ENCODE data around the gene PIK3CB. TPM values are rescaled to one million over a fixed set of nuclear protein-coding genes. Genes with fewer than 3 reads are reported as not detected.
"Not testable (repeated sequence)": the region's sequence is repeated elsewhere in the genome, so short reads cannot be mapped to it uniquely, and the experiment has no call there.

PIK3CB gene
- total RNA-seq, 1 experiment from 2014 or later: 29.4 TPM

DNA sequence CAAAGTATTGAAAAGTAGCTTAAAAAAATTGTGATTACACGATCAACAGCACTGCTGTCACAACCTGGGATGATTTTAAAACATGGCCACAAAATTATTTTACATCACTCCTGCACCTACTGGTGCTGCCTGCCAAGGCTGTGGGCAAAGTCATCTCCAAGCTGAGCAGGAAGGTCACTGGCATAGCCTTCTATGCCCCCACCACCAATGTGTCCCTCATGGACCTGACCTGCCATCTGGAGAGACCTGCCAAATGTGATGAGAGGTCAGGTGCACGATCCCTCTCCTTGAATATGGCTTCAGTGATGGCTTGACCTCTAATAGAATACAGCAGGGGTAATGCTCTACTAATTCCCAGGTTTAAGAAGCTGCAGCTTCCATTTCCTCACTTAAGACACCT lies 57.8 kb downstream of the PIK3CB start:
- in situ Hi-C loops (cut with HindIII; ENCODE audit: low pct_unique_long_range_greater_than_20kb, low sequenced_read_pairs): no loop called here
- no peak for DNase-seq (ENCODE audit: low read depth)

- in situ Hi-C loops (cut with HindIII; ENCODE audit: low pct_unique_long_range_greater_than_20kb, low sequenced_read_pairs): no loop called here
- no peak for DNase-seq (ENCODE audit: low read depth)
Observed at GRCh38 chr3:138775254-138775595, 59.5 kb downstream of the PIK3CB start.

- peak; percentile 71 for DNase-seq (ENCODE audit: low read depth)
- in situ Hi-C loops (cut with HindIII; ENCODE audit: low pct_unique_long_range_greater_than_20kb, low sequenced_read_pairs): no loop called here
Observed at GRCh38 chr3:138774529-138775253, 60.0 kb downstream of the PIK3CB start.

DNA sequence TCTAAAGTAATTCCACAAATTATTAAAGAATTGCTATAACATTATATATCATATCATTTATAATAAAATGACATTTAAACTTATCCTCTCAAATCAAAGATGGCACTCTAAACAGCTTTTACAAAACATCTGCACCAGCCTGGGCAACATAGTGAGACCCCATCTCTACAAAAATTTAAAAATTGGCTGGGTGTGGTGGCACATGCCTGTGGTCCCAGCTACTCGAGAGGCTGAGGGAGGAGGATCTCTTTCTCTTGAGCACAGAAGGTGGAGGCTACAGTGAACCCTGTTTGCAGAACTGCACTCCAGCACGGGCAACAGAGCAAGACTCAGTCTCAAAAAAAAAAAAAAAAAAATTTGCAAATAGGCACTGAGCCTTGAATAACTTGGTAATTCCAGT lies 63.1 kb downstream of the PIK3CB start:
- DNase-seq (ENCODE audit: low read depth): no peak
- in situ Hi-C loops (cut with HindIII; ENCODE audit: low pct_unique_long_range_greater_than_20kb, low sequenced_read_pairs): no loop called here

DNA sequence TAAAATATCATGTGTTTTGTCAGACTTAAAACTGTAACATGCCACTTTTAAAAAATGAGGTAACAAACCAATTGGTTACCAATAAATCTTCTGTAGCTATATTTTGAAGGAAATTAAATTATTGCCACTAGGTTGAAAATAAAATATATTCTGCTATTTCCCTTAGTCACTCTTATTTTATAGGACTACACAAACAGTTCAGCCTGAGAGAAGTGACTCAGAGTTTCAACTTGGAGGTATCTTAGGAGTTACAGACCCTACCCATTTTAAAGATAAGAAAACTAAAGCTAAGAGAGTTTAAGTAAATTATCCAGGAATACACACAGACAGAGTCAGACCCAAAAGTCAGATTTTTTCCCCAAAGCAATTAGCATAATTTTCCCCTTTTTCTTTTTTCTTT lies 65.1 kb downstream of the PIK3CB start:
- in situ Hi-C loops (cut with HindIII; ENCODE audit: low pct_unique_long_range_greater_than_20kb, low sequenced_read_pairs): no loop called here

GRCh38 chr3:138768946-138769345 lies 65.8 kb downstream of the PIK3CB start:
- in situ Hi-C loops (cut with HindIII; ENCODE audit: low pct_unique_long_range_greater_than_20kb, low sequenced_read_pairs): no loop called here
- no peak for DNase-seq (ENCODE audit: low read depth)

More for the DNA sequence above, 65.1 kb downstream of the PIK3CB start:
- DNase-seq (ENCODE audit: low read depth): no peak

- in situ Hi-C loops (cut with HindIII; ENCODE audit: low pct_unique_long_range_greater_than_20kb, low sequenced_read_pairs): no loop called here
- peak; percentile 46 for DNase-seq (ENCODE audit: low read depth)
Observed at GRCh38 chr3:138768125-138768524, 66.6 kb downstream of the PIK3CB start.

DNA sequence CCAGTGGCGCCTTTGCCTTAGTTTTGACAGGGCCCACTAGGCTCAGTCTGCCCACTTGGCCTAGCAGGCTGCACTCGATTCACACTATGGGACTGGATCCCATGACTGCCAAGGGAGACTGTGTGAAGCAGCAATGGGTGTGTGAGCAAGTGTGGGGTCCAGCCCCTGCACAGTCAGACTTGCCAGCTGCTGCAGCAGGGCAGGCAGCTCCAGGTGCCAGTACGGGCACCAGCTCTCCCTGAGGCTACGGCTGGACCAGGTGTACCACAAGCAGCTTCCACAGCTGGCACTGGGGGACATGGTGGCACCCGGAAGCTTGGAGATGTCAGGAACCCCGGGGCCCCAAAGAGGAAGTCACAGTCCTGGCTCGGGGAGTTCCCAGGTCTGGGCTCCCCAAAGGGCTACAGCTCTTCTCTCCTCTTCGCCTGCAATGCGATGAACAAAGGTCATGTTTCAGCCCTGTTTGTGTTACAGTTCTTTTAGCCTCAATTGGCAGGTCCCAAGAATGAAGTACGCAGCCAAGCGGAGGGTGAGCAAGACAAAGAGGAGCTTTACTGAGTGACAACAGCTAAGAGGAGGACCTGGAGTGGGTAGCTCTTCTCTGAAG lies 67.1 kb downstream of the PIK3CB start:
- no peak for DNase-seq (ENCODE audit: low read depth)
- in situ Hi-C loops (cut with HindIII; ENCODE audit: low pct_unique_long_range_greater_than_20kb, low sequenced_read_pairs): no loop called here

- no peak for DNase-seq (ENCODE audit: low read depth)
- in situ Hi-C loops (cut with HindIII; ENCODE audit: low pct_unique_long_range_greater_than_20kb, low sequenced_read_pairs): no loop called here
Observed at GRCh38 chr3:138761002-138761401, 73.7 kb downstream of the PIK3CB start.

DNA sequence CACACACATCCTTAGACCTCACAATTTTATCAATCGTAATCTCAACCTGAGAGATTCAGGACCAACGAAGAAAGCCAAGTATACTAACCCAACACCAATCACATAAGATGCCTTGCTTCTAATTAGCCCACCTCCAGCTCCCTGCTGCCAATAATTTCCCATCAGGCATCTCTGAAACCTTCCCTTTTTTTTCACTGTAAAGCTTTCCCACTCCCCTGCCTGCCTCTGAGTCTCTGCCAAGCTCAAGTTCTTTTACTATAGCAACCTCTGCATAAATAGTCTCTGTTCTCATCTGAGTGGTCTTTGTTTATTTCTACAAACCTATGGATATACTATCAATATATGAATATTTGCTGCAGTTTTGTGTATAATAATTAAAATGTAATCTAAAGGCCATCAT lies 86.5 kb downstream of the PIK3CB start:
- no peak for DNase-seq (ENCODE audit: low read depth)
- in situ Hi-C loops (cut with HindIII; ENCODE audit: low pct_unique_long_range_greater_than_20kb, low sequenced_read_pairs): no loop called here

DNA sequence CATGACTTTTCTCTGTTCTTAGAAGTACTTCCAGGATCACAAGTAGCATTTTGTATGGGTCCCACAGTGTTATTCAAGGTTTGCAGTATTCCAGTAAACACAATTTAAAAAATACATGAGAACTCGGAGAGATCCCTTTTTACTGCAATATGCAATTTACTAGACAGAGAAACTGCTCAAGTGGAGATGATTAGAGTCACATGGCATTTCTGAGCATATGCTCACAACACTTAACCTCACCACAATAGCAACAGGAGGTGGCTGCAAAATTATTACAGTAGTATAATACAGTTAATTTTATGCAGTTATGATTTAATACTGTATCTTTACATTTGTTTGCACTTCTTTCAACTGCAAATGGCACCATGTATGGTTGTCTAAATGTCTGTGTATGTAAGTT lies 87.5 kb downstream of the PIK3CB start:
- in situ Hi-C loops (cut with HindIII; ENCODE audit: low pct_unique_long_range_greater_than_20kb, low sequenced_read_pairs): no loop called here
- no peak for DNase-seq (ENCODE audit: low read depth)

DNA sequence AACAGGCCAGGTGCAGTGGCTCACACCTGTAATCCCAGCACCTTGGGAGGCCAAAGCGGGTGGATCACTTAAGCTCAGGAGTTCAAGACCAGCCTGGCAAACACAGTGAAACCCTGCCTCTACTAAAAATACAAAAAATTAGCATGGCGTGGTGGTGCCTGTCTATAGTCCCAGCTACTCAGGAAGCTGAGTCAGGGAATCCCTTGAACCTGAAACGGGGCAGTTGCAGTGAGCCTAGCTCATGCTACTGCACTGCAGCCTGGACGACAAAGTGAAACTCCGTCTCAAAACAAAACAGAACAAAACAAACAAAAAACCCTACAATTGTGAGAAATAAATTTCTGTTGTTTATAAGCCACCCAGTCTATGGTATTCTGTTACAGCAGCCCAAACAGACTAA lies 94.7 kb downstream of the PIK3CB start:
- in situ Hi-C loops (cut with HindIII; ENCODE audit: low pct_unique_long_range_greater_than_20kb, low sequenced_read_pairs): no loop called here
- DNase-seq (ENCODE audit: low read depth): no peak

DNA sequence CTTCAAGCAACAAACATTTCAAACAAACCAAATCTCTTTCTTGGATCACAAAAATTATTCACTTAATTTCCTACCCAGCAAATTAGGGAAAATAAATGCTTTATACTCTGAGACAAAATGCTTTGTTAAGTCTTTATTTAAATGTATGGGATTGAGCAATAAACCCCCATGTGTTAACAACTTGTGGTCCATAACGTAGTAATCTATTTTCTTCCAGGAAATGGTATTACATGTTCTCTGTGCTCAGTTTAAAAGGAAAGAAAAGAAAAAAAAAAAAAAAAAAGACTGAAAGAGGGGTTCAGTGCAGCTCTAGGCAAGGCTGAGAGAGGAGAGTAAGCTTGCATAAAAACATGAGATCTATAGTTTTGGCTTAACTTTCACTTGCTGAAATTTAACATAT lies 102.3 kb downstream of the PIK3CB start:
- in situ Hi-C loops (cut with HindIII; ENCODE audit: low pct_unique_long_range_greater_than_20kb, low sequenced_read_pairs): no loop called here
- no peak for DNase-seq (ENCODE audit: low read depth)

DNA sequence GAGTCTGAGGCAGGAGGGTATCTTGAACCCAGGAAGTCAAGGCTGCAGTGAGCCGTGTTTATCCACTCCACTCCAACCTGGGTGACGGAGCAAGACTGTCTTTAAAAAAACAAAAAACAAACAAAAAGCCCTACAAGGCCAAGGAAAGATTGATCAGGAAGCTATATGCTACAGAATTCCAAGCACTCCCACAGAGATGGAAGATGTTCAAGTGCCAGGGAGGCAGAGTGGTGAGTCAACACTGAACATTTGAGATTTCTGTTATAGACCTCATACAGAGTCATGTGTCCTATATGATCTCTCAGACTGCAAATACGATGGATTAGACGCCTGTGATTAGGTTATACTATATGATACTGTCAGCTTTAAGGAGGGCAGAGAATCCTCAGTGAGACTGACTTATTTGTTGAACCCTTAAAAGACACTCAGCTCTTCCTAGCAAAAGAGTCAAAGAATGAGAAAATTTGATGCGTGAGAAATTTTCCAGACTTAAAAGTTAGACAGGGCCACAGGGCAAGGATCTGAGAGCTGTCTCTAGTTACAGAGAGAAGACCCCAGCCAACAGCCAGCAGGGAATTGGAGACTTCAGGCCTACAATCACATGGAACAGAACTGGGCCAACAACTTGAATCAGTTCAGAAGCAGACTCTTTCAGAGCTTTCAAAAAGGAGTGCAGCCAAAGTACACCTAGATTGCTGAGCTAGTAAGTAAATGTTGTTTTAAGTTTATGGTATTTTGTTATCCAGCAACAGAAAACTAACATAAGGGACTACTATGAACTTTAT lies 107.6 kb downstream of the PIK3CB start:
- in situ Hi-C loops (cut with HindIII; ENCODE audit: low pct_unique_long_range_greater_than_20kb, low sequenced_read_pairs): no loop called here
- DNase-seq (ENCODE audit: low read depth): no peak

GRCh38 chr3:138726042-138726441 lies 108.7 kb downstream of the PIK3CB start:
- DNase-seq (ENCODE audit: low read depth); in situ Hi-C loops (cut with HindIII; ENCODE audit: low pct_unique_long_range_greater_than_20kb, low sequenced_read_pairs): not testable (repeated sequence)

DNA sequence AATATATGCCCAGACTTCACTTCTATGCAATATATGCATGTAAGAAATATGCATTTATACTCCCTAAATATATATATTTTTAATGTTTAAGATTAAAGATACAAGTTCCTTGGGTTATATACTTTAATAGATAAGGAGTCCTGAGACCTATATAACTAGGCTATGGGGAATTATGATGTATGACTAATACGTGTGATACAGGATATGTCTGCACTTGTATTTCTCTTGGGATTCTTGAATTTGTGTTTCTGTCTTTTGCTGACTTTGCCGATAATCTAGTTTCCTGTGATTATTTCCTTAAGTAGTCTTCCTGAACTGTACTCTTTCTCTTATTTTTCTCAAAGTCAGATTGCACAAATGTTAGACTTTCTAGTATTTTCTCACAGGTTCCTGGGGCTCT lies 109.6 kb downstream of the PIK3CB start:
- no peak for DNase-seq (ENCODE audit: low read depth)
- in situ Hi-C loops (cut with HindIII; ENCODE audit: low pct_unique_long_range_greater_than_20kb, low sequenced_read_pairs): no loop called here

- no peak for DNase-seq (ENCODE audit: low read depth)
- in situ Hi-C loops (cut with HindIII; ENCODE audit: low pct_unique_long_range_greater_than_20kb, low sequenced_read_pairs): no loop called here
Observed at GRCh38 chr3:138724443-138724842, 110.3 kb downstream of the PIK3CB start.

- in situ Hi-C loops (cut with HindIII; ENCODE audit: low pct_unique_long_range_greater_than_20kb, low sequenced_read_pairs): no loop called here
- no peak for DNase-seq (ENCODE audit: low read depth)
Observed at GRCh38 chr3:138718849-138719248, 115.9 kb downstream of the PIK3CB start.

- DNase-seq (ENCODE audit: low read depth): no peak
- in situ Hi-C loops (cut with HindIII; ENCODE audit: low pct_unique_long_range_greater_than_20kb, low sequenced_read_pairs): no loop called here
Observed at GRCh38 chr3:138717348-138717747, 117.4 kb downstream of the PIK3CB start.
